Measurements from ENCODE around the gene TTC27.
"Not testable (repeated sequence)": the region's sequence is repeated elsewhere in the genome, so short reads cannot be mapped to it uniquely, and the experiment has no call there.

Gene TTC27

DNA sequence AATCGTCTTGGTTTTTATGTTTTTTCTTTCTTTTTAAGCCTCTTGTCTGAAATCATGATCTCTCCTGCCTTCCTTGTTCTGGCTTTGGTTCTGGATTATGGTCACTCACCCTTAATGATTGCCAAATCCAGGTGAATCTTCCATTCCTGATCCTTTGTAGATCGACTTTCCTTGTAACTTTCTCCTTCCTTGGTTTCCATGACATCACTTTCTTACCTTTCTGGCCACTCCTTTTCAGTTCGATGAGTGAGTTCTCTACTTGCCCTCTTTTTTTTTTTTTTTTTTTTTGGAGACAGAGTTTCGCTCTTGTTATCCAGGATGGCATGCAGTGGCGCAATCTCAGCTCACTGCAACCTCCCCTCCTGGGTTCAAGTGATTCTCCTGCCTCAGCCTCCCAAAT is 179.8 kb downstream of the TTC27 start:
- DNase-seq (ENCODE audit: low spot score): no peak

- no peak for DNase-seq (ENCODE audit: low spot score)
Observed at GRCh38 chr2:32810909-32811495, 183.2 kb downstream of the TTC27 start.

DNA sequence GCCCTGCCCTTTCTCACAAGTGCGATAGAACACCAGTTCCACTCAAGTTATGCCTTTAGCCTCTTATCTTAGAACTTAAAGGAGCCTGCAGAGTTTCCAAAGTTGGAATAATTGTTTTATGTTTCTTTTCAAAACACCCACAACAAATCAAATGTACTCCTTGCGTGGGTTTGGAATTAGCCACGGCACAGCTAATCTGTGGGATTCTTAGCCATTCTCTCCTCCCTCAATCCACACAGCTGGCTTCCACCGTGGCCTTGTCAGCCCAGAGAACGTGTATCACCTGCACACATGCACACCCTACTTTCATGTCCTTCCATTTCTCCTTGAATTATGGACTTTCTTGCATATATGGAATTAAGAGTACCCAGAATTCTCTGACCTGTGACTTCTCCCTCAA is 183.8 kb downstream of the TTC27 start:
- no peak for DNase-seq (ENCODE audit: low spot score)

GRCh38 chr2:32812316-32812715 is 184.5 kb downstream of the TTC27 start:
- no peak for DNase-seq (ENCODE audit: low spot score)

DNA sequence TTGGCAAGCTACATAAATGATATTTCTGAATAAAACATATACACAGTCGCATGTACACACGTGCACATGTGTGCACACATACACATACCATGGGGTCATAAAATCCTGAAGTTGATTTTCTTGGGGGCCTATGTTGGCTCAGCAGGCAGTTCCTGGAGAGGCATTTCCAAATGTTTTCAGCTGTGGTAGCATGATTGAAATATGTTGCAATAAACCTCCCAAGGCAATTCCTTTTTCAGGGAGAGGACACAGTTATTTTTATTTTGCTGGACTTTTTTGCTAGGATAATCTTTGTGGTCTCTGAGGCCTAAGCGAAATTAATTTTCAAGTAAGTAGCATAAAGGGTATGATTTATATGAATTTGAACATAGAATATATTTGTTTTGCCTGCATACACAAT is 192.2 kb downstream of the TTC27 start:
- DNase-seq (ENCODE audit: low spot score): no peak

- no peak for DNase-seq (ENCODE audit: low spot score)
Observed at GRCh38 chr2:32820701-32821100, 192.9 kb downstream of the TTC27 start.

- DNase-seq (ENCODE audit: low spot score): no peak
Observed at GRCh38 chr2:32824070-32824809, 196.4 kb downstream of the TTC27 start.

GRCh38 chr2:32825291-32825712 is 197.5 kb downstream of the TTC27 start:
- DNase-seq (ENCODE audit: low spot score): no peak

- DNase-seq (ENCODE audit: low spot score): no peak
Observed at GRCh38 chr2:32830196-32830595, 202.3 kb downstream of the TTC27 start.

GRCh38 chr2:32832821-32833220 is 205.0 kb downstream of the TTC27 start:
- DNase-seq (ENCODE audit: low spot score): no peak

GRCh38 chr2:32833709-32834108 is 205.9 kb downstream of the TTC27 start:
- no peak for DNase-seq (ENCODE audit: low spot score)

- DNase-seq (ENCODE audit: low spot score): no peak
Observed at GRCh38 chr2:32835148-32835547, 207.3 kb downstream of the TTC27 start.

GRCh38 chr2:32836933-32837332 is 209.1 kb downstream of the TTC27 start:
- DNase-seq (ENCODE audit: low spot score): no peak

DNA sequence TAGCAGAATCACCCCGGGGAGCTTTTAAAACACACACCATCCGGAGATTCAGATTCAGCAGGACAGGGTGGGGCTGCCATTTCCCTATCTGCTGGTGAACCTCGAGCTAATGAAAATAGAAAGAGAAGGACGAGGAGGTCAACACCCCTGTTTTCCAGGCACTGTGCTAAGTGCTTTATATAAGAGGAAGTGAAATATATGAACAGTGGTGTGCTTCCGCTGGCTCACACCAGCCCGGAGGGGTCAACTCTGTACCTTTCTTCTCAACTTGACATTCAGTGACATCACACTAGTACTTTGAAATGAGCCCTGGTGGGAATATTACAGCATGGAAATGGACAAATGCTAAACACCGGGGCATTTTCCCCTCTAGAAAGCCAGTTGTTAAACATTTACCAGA is 210.6 kb downstream of the TTC27 start:
- DNase-seq (ENCODE audit: low spot score): peak; percentile 14

- no peak for DNase-seq (ENCODE audit: low spot score)
Observed at GRCh38 chr2:32838949-32839348, 211.1 kb downstream of the TTC27 start.

GRCh38 chr2:32841931-32842898 is 214.4 kb downstream of the TTC27 start:
- no peak for DNase-seq (ENCODE audit: low spot score)

- no peak for DNase-seq (ENCODE audit: low spot score)
Observed at GRCh38 chr2:32843699-32844098, 215.8 kb downstream of the TTC27 start.

DNA sequence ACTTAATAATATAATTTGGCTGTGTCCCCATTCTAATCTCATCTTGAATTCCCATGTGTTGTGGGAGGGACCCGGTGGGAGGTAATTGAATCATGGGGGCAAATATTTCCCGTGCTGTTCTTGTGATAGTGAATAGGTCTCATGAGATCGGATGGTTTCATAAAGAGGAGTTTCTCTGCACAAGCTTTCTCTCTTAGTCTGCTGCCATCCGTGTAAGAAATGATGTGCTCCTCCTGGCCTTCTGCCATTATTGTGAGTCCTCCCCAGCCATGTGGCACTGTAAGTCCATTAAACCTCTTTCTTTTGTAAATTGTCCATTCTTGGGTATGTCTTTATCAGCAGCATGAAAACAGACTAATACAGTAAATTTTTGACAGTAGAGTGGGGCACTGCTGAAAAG is 216.4 kb downstream of the TTC27 start:
- no peak for DNase-seq (ENCODE audit: low spot score)

GRCh38 chr2:32846274-32846673 is 218.4 kb downstream of the TTC27 start:
- DNase-seq (ENCODE audit: low spot score): not testable (repeated sequence)

- no peak for DNase-seq (ENCODE audit: low spot score)
Observed at GRCh38 chr2:32847734-32848133, 219.9 kb downstream of the TTC27 start.

DNA sequence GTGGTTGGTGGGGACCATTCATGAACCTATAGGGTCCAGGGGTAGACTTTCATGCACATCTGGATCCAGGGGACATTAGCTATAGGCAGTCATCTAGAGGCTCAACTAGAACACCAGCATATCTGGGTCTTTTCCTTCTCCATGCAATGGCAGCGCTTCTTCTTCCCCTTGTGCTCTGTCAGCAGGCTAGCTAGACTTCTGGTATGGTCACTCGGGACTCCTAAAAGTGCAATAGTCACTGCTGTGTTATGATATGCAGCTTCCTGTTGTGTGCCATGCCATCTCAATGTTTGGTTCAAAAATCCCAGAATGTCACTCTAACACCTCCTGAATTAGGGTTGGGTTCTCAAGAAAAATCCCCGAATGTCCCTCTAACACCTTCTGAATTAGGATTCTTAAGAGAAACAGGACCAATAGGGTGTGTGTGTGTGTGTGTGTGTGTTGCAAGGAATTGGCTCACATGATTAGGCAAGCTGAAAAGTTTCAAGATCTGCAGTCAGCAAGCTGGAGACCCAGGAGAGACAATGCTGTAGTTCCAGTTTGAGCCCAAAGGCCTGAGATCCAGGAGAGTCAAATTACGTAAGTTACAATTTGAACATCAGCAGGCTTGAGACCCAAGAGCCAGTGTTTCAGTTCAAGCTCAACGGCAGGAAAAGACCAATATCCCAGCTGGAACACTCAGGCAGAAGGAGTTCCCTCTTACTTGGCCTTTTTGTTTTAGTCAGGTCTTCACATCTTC is 221.8 kb downstream of the TTC27 start:
- DNase-seq (ENCODE audit: low spot score): no peak

Data from germinal center (tissue), 1 donor.